ENCODE data around the gene SULT1A2.
A peak's percentile ranks its signal among the peaks of the same experiment; 100 is the strongest.
"Not testable (repeated sequence)": the region's sequence is repeated elsewhere in the genome, so short reads cannot be mapped to it uniquely, and the experiment has no call there.

The SULT1A2 gene

DNA sequence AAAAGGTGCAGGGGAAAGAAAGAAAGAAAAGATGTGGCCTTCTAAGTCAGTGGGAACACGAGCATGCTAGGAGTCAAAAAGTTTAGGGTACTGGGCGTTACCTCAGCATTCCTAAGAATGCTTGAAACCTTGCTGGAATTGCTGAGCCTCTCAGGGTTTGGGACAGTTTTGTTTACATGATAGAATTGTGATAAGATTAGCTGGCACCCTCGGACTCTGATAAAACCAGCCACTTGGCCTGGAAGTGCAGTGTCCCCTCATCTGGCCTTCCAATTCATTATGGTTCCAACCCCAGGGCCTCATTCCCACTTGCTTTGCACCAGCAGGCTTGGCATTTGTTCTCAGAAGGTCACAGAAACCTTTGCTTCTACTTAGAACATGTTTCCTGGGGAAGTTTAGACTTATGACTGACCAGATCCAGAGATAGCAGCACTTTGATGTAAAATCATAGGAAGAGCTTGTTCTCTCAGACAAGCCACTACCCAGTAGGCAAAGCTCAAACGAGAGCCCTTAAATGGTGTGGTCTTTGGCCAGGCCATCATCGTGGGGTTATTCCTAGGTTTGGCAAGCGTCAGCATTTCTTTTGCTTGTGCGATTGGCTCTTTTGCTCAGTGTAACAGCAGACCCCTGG, 35.2 kb downstream of the SULT1A2 start:
- DNase-seq (ENCODE audit: low read depth in 3 of 3, low spot score in 1 of 3), result no peak

DNA sequence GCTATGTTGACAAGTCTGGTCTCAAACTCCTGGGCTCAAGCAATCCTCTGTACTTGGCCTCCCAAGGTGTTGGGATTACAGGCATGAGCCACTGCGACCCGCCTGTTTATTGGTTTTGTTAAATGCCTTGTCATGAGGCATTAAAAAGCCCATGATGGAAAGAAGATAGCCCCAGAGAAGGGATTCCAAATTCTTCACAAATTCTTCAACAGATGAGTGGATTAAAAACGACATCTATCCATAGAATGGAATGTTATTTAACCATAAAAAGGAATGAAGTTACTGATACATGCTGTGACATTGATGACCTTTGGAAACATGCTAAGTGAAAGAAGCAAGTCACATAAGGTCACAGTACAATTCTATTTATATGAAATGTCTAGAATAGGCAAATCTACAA, 38.4 kb downstream of the SULT1A2 start:
- DNase-seq (ENCODE audit: low read depth in 3 of 3, low spot score in 1 of 3), result no peak

GRCh38 chr16:28556914-28557320, 39.9 kb downstream of the SULT1A2 start:
- DNase-seq (ENCODE audit: low read depth in 3 of 3, low spot score in 1 of 3), result no peak

DNA sequence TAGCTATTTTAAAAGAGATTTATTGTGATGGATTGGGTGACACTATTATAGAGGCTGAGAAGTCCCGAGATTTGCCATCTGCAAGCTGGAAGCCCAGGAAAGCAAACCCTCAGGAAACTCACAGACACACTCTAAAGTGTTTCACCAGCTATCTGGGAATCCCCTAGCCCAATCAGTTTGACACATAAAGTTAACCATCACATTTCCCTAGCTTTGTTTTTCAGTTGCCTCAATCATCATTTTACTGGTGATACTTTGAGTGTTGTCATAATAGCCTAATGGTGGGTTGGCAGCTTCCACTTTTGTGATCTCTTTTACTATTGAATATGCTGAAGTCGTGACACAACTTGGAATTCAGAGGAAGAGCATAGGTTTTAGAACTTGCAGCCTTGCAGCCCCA, 41.3 kb downstream of the SULT1A2 start:
- no peak for DNase-seq (ENCODE audit: low read depth in 3 of 3, low spot score in 1 of 3)

DNA sequence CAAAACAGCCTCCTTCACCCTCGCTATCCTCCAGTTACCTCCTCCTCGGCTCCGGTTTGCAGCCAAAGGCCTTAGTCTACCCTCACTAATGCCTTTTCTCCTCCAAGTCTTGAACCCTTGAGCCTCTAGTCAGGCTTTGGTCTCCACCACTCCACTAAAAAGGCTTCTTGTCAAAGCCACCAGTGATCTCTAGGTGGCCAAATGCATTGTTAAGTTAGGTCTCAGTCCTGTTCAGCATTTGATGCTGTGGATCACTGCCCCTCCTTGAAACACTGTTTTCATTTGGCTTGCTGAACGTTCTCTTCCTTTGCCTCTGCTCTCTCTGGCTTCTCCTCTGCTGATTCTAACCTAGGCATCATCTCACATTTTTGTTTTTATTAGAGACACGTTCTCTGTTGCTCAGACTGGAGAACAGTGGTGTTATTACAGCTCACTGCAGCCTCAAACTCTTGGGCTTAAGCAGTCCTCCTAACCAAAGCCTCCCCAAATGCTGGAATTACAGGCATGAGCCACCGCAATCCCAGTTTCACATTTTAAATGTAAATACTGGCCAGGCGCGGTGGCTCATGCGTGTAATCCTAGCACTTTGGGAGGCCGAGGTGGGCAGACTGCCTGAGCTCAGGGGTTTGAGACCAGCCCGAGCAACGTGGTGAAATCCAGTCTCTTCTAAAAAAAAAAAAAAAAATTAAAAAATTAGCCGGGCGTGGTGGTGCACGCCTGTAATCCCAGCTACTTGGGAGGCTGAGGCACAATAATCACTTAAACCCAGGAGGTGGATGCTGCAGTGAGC, 42.0 kb downstream of the SULT1A2 start:
- no peak for DNase-seq (ENCODE audit: low read depth in 3 of 3, low spot score in 1 of 3)

- DNase-seq (ENCODE audit: low read depth in 3 of 3, low spot score in 1 of 3), result peak; percentile 82 to 89 (median 88)
Measured at GRCh38 chr16:28553776-28554633, 42.8 kb downstream of the SULT1A2 start, which contains the start of gene SGF29. SGF29 (plus strand) TSS chr16:28553920; CDS start chr16:28581070, 27,150 bp downstream.

DNA sequence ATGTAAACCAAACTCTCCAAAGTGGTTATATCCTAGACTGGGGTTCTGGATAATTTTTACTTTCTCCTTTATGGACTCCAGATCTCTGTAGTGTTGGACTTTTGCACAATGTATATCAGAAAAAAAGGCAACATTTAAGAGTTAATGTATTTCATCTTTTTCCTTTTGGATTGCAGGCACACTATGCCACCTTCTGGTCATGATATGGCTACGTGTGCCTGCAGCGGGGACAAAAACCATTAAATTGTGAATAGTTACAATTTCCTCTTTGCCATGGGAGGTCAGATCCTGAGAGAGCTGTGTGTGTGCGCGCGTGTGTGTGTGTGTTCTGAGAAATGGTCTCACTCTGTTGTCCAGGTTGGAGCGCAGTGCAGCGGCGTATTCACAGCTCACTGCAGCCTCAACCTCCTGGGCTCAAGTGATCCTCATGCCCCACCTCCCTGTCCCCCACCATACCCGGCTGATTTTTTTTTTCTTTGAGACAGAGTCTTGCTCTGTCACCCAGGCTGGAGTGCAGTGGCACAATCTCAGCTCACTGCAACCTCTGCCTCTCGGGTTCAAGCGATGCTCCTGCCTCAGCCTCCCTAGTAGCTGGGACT, 47.5 kb downstream of the SULT1A2 start:
- DNase-seq (ENCODE audit: low read depth in 3 of 3, low spot score in 1 of 3), result no peak

DNA sequence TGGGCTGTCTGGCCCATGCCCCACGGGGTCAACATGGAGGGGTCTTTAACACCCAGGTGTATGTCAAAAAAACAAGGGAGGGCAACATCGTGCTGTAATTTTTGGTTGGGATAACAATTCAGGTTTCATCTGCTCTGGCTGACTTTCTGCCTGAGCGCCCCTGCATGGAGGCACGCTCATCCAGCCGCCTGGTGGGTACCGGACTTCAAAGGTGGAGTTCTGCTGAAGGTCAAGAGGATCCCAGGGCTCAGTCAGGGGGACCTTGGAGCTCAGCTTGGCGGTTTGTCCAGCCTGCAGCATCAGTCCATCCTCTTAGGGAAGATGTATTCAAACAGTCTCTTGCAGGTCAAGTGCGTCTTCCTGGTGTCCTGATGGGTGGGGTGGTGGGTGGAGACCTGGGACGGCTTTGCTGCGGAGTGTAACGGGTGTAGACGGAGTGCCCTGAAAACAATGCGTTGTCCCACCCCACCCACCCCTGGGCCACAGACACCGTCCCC, 48.5 kb downstream of the SULT1A2 start:
- DNase-seq (ENCODE audit: low read depth in 3 of 3, low spot score in 1 of 3), result no peak

DNA sequence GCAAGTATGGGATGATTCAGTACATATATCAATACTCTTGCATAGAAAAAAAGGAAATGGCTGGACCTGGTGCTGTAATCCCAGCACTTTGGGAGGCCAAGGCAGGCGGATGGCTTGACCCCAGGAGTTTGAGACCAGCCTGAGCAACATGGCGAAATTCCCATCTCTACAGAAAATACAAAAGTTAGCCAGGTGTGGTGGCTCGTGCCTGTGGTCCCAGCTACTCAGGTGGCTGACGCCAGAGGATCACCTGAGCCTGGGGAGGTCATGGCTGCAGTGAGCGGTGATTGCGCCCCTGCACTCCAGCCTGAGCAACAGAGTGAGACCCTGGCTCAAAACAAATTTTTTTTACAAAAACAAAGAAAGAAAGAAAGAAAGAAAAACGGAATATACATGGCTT, 50.2 kb downstream of the SULT1A2 start:
- no peak for DNase-seq (ENCODE audit: low read depth in 3 of 3, low spot score in 1 of 3)

DNA sequence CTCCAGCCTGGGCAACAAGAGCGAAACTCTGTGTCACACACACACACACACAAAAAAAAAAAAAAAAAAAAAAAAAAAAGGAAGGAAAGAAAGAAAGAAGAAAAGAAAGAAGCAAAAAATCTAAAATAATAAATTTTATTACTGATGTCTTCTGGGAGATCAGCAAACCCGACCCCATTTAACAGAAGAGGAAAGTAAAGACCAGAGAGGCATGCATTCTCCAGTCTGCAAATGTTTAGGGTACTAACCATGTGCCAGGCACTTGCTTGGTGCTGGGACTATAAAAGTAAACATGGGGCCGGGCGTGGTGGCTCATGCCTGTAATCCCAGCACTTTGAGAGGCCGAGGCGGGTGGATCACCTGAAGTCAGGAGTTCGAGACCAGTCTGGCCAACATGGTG, 50.9 kb downstream of the SULT1A2 start:
- not testable (repeated sequence) for DNase-seq (ENCODE audit: low read depth in 3 of 3, low spot score in 1 of 3)

- no peak for DNase-seq (ENCODE audit: low read depth in 3 of 3, low spot score in 1 of 3)
Measured at GRCh38 chr16:28544998-28545397, 51.9 kb downstream of the SULT1A2 start.

DNA sequence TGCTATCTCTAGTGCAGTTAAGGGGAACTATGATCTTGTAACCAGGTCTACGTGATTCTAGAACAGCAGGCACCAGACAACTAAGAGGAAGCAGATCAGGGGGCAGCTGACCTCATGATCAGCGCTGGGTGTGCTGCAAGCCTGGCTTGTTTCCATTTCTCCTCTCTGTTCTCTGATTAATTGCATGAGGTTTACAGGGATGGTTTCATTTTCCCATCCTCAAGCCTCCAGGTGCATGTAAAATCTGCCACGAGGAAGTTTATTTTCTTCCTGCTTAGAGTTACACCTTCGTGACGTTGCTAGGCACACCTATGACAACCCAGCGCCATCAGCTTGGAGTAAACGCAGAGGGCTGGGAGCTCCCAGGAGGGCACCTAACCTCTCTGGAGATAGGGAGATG, 53.8 kb downstream of the SULT1A2 start:
- DNase-seq (ENCODE audit: low read depth in 3 of 3, low spot score in 1 of 3), result no peak

- no peak for DNase-seq (ENCODE audit: low read depth in 3 of 3, low spot score in 1 of 3)
Measured at GRCh38 chr16:28542646-28543045, 54.2 kb downstream of the SULT1A2 start.
